Activated naive CD8-positive, alpha-beta T cell (primary cell): ENCODE results near the gene RCBTB2.

Source experiments
- H3K27ac Mint-ChIP-seq: one replicate; pipeline ENCODE4 v1.8.0; 2021; ENCODE audit warnings: mixed read lengths
- H3K27me3 Mint-ChIP-seq: one replicate; pipeline ENCODE4 v1.8.0; 2021; ENCODE audit warnings: mixed read lengths
- H3K36me3 Mint-ChIP-seq: one replicate; pipeline ENCODE4 v1.8.0; 2021; ENCODE audit warnings: mixed read lengths
- H3K4me1 Mint-ChIP-seq: one replicate; pipeline ENCODE4 v1.8.0; 2021; ENCODE audit warnings: low read depth, mixed read lengths
- H3K4me3 Mint-ChIP-seq: one replicate; pipeline ENCODE4 v1.8.0; 2021; ENCODE audit warnings: mild to moderate bottlenecking, mixed read lengths
- H3K9me3 Mint-ChIP-seq: one replicate; pipeline ENCODE4 v1.8.0; 2021; ENCODE audit warnings: low read depth, mixed read lengths

Gene RCBTB2

DNA sequence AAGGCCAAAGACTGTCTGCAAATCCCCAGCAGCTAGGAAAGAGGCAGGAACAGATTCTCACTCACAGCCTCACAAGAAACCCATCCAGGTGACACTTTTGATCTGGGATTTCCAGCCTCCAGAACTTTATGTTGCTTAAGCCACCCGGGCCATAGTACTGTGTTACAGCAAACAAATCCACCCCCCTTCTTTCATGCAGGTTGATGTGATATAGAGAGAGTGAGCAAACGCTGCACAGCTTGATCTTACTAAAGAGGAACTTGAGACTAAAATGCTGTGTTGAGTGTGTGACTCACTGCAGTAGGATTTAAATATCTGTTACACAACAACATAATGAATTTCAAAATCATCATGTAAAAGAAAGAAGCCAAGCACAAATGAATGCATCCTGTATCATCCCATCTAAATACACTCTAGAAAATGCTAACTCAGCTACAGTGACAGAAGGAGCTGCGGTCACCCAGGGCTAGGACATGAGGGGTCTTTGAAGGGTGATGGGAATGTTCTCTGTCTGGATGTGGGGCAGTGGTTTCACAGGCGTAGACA, 32.2 kb downstream of the RCBTB2 start:
- H3K27me3 Mint-ChIP-seq, result no peaks in the 10 kb centered on the region
- H3K4me1 Mint-ChIP-seq, result peaks cover 37% of the 10 kb centered on the region
- no peaks in the 10 kb centered on the region for H3K9me3 Mint-ChIP-seq
- H3K36me3 Mint-ChIP-seq, result no peaks in the 10 kb centered on the region
- H3K4me3 Mint-ChIP-seq, result no peak overlapping the region
- H3K27ac Mint-ChIP-seq, result no peak overlapping the region

- Mint-ChIP-seq H3K27ac (no peak overlapping the region), H3K4me3 (no peak overlapping the region), H3K36me3 (no peaks in the 10 kb centered on the region)
Observed at GRCh38 chr13:48497669-48498068, 35.2 kb downstream of the RCBTB2 start.

DNA sequence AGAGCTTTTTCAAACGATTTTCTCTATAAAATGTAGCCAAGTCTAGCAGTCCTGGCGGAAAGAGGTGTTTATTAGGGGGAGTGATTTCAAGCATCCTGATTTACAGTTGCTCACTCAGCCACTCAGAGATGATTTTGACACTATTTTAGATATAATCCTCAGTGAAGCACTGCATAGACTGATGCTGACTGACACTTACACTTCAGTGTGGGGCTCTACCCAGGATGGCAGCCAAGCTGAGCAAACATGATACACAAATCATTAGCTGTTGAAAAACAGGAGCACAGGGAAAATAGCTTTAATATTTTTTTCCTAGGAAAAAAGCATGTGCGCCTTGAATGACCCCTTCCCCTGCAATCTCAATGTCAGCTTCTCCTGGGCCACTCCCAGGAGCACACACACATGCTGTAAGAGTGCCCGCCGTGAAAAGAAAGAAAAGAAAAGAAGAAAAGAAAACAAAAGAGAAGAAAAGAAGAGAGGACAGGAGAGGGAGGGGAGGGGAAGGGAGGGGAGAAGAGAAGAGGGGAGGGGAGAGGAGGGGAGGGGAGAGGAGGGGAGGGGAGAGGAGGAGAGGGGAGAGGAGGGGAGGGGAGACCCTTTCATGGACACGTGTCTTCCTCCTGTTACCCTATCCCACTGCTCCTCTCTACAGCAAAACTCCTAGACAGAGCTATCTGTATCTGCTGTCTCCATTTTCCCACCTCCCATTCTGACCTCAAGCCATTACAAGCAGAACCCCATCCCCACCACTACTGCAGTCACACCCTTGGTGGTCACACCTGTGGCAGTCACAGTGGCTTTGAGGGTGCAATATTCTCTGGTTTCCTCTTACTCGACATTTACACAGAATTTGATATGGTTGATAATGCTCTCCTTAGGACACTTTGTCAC, 36.4 kb downstream of the RCBTB2 start:
- Mint-ChIP-seq H3K36me3 (no peaks in the 10 kb centered on the region), H3K4me3 (peak overlapping the region; percentile 8), H3K27me3 (no peaks in the 10 kb centered on the region), H3K9me3 (no peaks in the 10 kb centered on the region), H3K27ac (no peak overlapping the region), H3K4me1 (peaks cover 25% of the 10 kb centered on the region)

More at GRCh38 chr13:48497669-48498068, 35.2 kb downstream of the RCBTB2 start:
- peaks cover 25% of the 10 kb centered on the region for H3K4me1 Mint-ChIP-seq
- no peaks in the 10 kb centered on the region for H3K9me3 Mint-ChIP-seq
- H3K27me3 Mint-ChIP-seq, result no peaks in the 10 kb centered on the region

- no peak overlapping the region for H3K4me3 Mint-ChIP-seq
- no peaks in the 10 kb centered on the region for H3K27me3 Mint-ChIP-seq
- no peaks in the 10 kb centered on the region for H3K36me3 Mint-ChIP-seq
- no peaks in the 10 kb centered on the region for H3K9me3 Mint-ChIP-seq
- no peak overlapping the region for H3K27ac Mint-ChIP-seq
- peaks cover 23% of the 10 kb centered on the region for H3K4me1 Mint-ChIP-seq
Observed at GRCh38 chr13:48494874-48495273, 38.0 kb downstream of the RCBTB2 start.

DNA sequence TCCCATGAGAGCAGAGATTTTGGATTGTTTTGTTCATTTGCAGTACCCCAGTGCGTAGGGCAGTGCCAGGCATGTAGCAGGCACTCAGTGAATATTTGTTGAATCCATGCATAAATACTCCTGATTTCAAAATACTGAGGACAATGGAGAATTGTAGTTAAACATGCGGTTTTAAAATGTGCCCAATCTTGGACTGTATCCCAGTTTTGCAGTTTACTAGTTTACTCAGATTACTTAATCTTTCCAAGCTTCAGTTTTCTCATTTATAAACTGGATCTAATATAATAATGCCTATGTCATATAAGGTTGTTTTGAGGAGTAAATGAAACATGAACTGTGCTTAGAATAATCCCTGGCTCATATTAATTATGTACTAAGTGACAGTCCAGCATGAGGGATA, 39.0 kb downstream of the RCBTB2 start:
- H3K36me3 Mint-ChIP-seq, result peaks cover 3% of the 10 kb centered on the region
- no peak overlapping the region for H3K4me3 Mint-ChIP-seq
- H3K27ac Mint-ChIP-seq, result no peak overlapping the region
- H3K9me3 Mint-ChIP-seq, result no peaks in the 10 kb centered on the region
- H3K27me3 Mint-ChIP-seq, result no peaks in the 10 kb centered on the region
- peaks cover 28% of the 10 kb centered on the region for H3K4me1 Mint-ChIP-seq

- no peak overlapping the region for H3K4me3 Mint-ChIP-seq
- H3K36me3 Mint-ChIP-seq, result peaks cover 3% of the 10 kb centered on the region
- H3K27me3 Mint-ChIP-seq, result no peaks in the 10 kb centered on the region
- no peaks in the 10 kb centered on the region for H3K9me3 Mint-ChIP-seq
- H3K27ac Mint-ChIP-seq, result no peak overlapping the region
- H3K4me1 Mint-ChIP-seq, result peaks cover 31% of the 10 kb centered on the region
Observed at GRCh38 chr13:48493066-48493765, 39.7 kb downstream of the RCBTB2 start.

- Mint-ChIP-seq H3K36me3 (peaks cover 5% of the 10 kb centered on the region), H3K27me3 (no peaks in the 10 kb centered on the region), H3K4me3 (no peak overlapping the region), H3K9me3 (no peaks in the 10 kb centered on the region), H3K27ac (no peak overlapping the region), H3K4me1 (peaks cover 33% of the 10 kb centered on the region)
Observed at GRCh38 chr13:48492470-48493065, 40.3 kb downstream of the RCBTB2 start.

DNA sequence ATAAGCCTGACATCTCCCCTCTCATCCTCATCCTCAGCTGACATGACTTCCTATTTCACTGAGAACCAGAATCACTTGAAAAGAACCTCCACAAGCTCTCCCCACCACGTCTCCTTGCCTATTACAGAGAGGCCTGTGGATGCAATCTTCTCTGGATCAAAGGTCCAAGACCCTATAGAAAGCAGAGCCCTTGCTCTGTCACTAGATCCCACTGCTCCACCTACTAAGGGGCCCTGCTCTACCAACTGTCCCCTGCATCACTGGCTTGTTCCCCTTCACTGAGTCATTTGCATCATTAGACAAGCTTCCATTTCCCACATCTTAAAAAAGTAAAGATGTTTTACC, 40.8 kb downstream of the RCBTB2 start:
- Mint-ChIP-seq H3K4me3 (no peak overlapping the region), H3K27me3 (no peaks in the 10 kb centered on the region), H3K27ac (no peak overlapping the region), H3K36me3 (peaks cover 9% of the 10 kb centered on the region), H3K4me1 (peaks cover 32% of the 10 kb centered on the region), H3K9me3 (no peaks in the 10 kb centered on the region)

- Mint-ChIP-seq H3K4me3 (no peak overlapping the region), H3K27me3 (no peaks in the 10 kb centered on the region), H3K4me1 (peaks cover 31% of the 10 kb centered on the region), H3K27ac (no peak overlapping the region), H3K9me3 (no peaks in the 10 kb centered on the region), H3K36me3 (peaks cover 11% of the 10 kb centered on the region)
Observed at GRCh38 chr13:48491423-48492095, 41.3 kb downstream of the RCBTB2 start.

GRCh38 chr13:48490241-48490640, 42.6 kb downstream of the RCBTB2 start:
- H3K4me1 Mint-ChIP-seq, result peaks cover 24% of the 10 kb centered on the region
- no peak overlapping the region for H3K4me3 Mint-ChIP-seq
- no peaks in the 10 kb centered on the region for H3K9me3 Mint-ChIP-seq
- no peaks in the 10 kb centered on the region for H3K27me3 Mint-ChIP-seq
- H3K36me3 Mint-ChIP-seq, result peaks cover 13% of the 10 kb centered on the region
- no peak overlapping the region for H3K27ac Mint-ChIP-seq

- Mint-ChIP-seq H3K4me3 (no peak overlapping the region), H3K27ac (peak overlapping the region; percentile 47), H3K9me3 (no peaks in the 10 kb centered on the region), H3K27me3 (no peaks in the 10 kb centered on the region), H3K36me3 (peaks cover 13% of the 10 kb centered on the region), H3K4me1 (peaks cover 20% of the 10 kb centered on the region)
Observed at GRCh38 chr13:48489666-48490065, 43.2 kb downstream of the RCBTB2 start.

DNA sequence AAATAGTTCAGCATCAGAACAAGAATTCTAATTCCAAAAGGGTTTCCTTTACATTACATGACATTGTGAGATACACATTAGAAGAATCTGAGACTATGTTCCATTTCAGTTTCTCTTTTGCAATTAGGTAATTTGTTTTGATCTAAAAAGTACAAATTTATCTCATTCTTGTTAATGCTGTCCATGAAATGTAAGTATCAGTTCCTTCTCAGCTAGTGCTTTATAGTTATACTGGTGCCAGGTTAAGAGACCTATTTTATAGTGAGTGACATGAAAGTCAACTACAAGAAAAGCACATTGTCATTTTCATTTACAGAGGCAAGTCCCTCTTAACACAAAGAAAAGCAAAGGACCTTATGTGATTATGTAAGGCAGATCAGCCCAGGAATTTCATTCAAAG, 43.9 kb downstream of the RCBTB2 start:
- Mint-ChIP-seq H3K27me3 (no peaks in the 10 kb centered on the region), H3K9me3 (no peaks in the 10 kb centered on the region), H3K27ac (peak overlapping the region; percentile 7), H3K4me1 (peaks cover 18% of the 10 kb centered on the region), H3K36me3 (peaks cover 13% of the 10 kb centered on the region), H3K4me3 (peak overlapping the region; percentile 22)

- H3K4me3 Mint-ChIP-seq, result no peak overlapping the region
- H3K27me3 Mint-ChIP-seq, result no peaks in the 10 kb centered on the region
- H3K36me3 Mint-ChIP-seq, result peaks cover 13% of the 10 kb centered on the region
- H3K4me1 Mint-ChIP-seq, result peaks cover 18% of the 10 kb centered on the region
- no peaks in the 10 kb centered on the region for H3K9me3 Mint-ChIP-seq
- H3K27ac Mint-ChIP-seq, result no peak overlapping the region
Observed at GRCh38 chr13:48487968-48488367, 44.9 kb downstream of the RCBTB2 start.

DNA sequence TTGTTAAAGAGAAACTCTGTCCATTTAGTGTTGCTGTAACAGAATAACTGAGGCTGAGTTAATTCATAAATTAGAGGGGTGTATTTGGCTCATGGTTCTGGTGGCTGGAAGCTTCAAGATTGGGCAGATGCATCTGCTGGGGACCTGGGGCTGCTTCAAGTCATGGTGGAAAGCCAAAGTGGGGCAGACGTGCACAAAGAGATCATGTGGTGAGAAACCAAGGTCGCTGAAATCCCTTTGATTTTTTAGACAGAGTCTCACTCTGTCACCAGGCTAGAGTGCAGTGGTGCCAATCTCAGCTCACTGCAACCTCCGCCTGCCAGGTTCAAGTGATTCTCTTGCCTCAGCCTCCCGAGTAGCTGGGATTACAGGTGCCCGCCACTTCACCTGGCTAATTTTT, 46.0 kb downstream of the RCBTB2 start:
- no peak overlapping the region for H3K27ac Mint-ChIP-seq
- peaks cover 13% of the 10 kb centered on the region for H3K36me3 Mint-ChIP-seq
- no peaks in the 10 kb centered on the region for H3K9me3 Mint-ChIP-seq
- H3K4me3 Mint-ChIP-seq, result no peak overlapping the region
- H3K4me1 Mint-ChIP-seq, result peaks cover 18% of the 10 kb centered on the region
- H3K27me3 Mint-ChIP-seq, result no peaks in the 10 kb centered on the region
